OCI-LY7 (cell line): ENCODE data around the gene MLST8.

Experiments used
- CTCF ChIP-seq: fragments of 200-600 bp; sonication (generic); conservative IDR thresholded peaks from 2 replicates; pipeline ENCODE4 v1.5.1; 2014; ENCODE audit warnings: mild to moderate bottlenecking, antibody characterized with exemption, low read length, moderate library complexity, mixed read lengths
- EZH2phosphoT487 ChIP-seq: fragments of 200-600 bp; sonication (generic); IDR thresholded peaks from 2 replicates; pipeline ENCODE4 v1.6.1; 2018; ENCODE audit warnings: low read depth, borderline replicate concordance, mild to moderate bottlenecking, mixed run types, antibody characterized with exemption, low read length, moderate library complexity, mixed read lengths

DNA sequence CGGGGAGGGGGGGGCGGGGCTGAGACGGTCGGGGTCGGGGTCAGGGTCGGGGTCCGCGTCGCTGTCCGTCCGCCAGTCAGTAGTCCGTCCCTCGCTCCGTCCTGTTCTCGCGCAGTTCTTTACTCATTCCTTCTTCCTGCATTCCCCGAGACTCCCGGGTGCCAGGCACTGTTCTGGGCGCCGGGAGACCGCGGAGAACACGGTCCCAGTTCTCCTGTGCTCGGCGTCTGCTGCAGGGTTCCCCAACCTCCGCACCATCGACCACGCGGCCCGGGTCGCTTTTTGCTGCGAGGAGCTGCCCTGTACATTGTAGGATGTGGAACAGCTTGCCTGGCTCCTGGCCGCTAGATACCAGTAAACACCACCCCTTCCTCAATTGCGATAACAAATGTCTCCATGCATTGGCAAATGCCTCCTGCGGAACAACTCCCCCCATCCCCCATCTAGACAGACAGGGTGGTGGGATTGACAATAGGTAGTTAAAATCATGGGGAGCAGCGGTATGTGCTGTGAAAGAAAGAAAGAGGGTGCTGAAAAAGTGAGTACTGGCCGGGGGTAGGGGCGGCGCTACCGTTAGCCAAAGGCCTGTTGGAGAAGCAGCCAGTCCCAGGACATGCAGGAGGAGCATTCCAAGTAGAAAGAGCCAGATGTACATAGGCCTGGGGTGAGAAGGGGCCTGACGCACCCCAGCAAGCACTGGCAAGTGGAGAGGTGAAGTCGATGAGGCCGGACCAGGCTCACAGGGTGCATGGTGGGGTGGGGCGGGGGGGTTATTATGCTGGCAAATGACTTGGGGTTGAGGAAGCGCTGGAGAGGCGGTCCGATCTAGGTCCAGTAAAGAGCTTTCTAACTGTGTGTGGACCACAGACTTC is 49.0 kb upstream of the MLST8 start:
- no peak for TF ChIP-seq CTCF
- TF ChIP-seq EZH2phosphoT487: no peak
